Measurements from ENCODE around the gene SPATA20. TPM values are rescaled to one million over a fixed set of nuclear protein-coding genes. Genes with fewer than 3 reads are reported as not detected.

Gene SPATA20
- total and polyA plus RNA-seq, 4 donors = 15.6 to 42.4 (median 19.6) TPM

- no peak for DNase-seq (ENCODE audit: low spot score)
- Histone ChIP-seq H3K4me1 (ENCODE audit: control insufficient read depth in 4 of 4, insufficient read depth in 4 of 4, low read length in 3 of 4) (peaks cover 4 to 13% (median 12%) of the 10 kb centered on the region in 4 donors), H3K36me3 (ENCODE audit: control insufficient read depth in 4 of 4, insufficient read depth in 3 of 4, low read depth in 1 of 4, low read length in 3 of 4) (no peaks in the 10 kb centered on the region), H3K9me3 (ENCODE audit: control insufficient read depth in 4 of 4, low read length in 3 of 4) (no peaks in the 10 kb centered on the region), H3K9ac (ENCODE audit: low read depth in 1 of 2, low read length in 2 of 2) (peak overlapping the region in 1 of 2 donors; percentile 42), H3K4me3 (ENCODE audit: low read depth in 1 of 3, low read length in 3 of 3) (peak overlapping the region in 2 of 3 donors; percentile 53 to 57), H3K27me3 (ENCODE audit: control insufficient read depth in 4 of 4, insufficient read depth in 4 of 4, low read length in 3 of 4) (no peaks in the 10 kb centered on the region), H3K27ac (ENCODE audit: low read depth in 1 of 2, low read length in 2 of 2) (no peak overlapping the region)
- no peak for TF ChIP-seq SP1 (IDR thresholded peaks at IDR 0.05)
- no peak for TF ChIP-seq FOXA1 (IDR thresholded peaks at IDR 0.05)
- TF ChIP-seq YY1 (IDR thresholded peaks at IDR 0.05) = no peak
- TF ChIP-seq MAX (IDR thresholded peaks at IDR 0.05) = no peak
- no peak for TF ChIP-seq TAF1 (conservative IDR thresholded peaks at IDR 0.05)
- TF ChIP-seq ATF3 (IDR thresholded peaks at IDR 0.05) = no peak
- TF ChIP-seq FOXA2 (IDR thresholded peaks at IDR 0.05) = no peak
- TF ChIP-seq RXRA (IDR thresholded peaks at IDR 0.05) = no peak
- TF ChIP-seq ZBTB33 (IDR thresholded peaks at IDR 0.05) = no peak
- TF ChIP-seq NR2F2 (IDR thresholded peaks at IDR 0.05) = no peak
- no peak for TF ChIP-seq RAD21 (IDR thresholded peaks at IDR 0.05)
- TF ChIP-seq CTCF (IDR thresholded peaks at IDR 0.05; ENCODE audit: low read depth, low read length, missing input control) = no peak
- no peak for TF ChIP-seq REST (IDR thresholded peaks at IDR 0.05)
- no peak for TF ChIP-seq HNF4A (conservative IDR thresholded peaks at IDR 0.05)
- TF ChIP-seq GABPA (IDR thresholded peaks at IDR 0.05 in 1 of 2, conservative IDR thresholded peaks at IDR 0.05 in 1 of 2) = no peak
- 76% methylated on average over 9 of the region's 9 CpGs for WGBS
These were observed 5.6 kb upstream of the SPATA20 start for GRCh38 chr17:50541402-50541715.
